Activated CD4-positive, CD25-positive, alpha-beta regulatory T cell (primary cell): Measurements from ENCODE around the gene HSD17B8.

Source experiments
- DNase-seq, 4 experiments: peaks; one replicate each; lab custom pipeline; 2025; lab: John Stamatoyannopoulos, UW

The HSD17B8 gene

GRCh38 chr6:33171016-33171879, 33.2 kb upstream of the HSD17B8 start:
- DNase-seq = no peak

GRCh38 chr6:33171880-33172687, 32.4 kb upstream of the HSD17B8 start:
- no peak for DNase-seq

DNA sequence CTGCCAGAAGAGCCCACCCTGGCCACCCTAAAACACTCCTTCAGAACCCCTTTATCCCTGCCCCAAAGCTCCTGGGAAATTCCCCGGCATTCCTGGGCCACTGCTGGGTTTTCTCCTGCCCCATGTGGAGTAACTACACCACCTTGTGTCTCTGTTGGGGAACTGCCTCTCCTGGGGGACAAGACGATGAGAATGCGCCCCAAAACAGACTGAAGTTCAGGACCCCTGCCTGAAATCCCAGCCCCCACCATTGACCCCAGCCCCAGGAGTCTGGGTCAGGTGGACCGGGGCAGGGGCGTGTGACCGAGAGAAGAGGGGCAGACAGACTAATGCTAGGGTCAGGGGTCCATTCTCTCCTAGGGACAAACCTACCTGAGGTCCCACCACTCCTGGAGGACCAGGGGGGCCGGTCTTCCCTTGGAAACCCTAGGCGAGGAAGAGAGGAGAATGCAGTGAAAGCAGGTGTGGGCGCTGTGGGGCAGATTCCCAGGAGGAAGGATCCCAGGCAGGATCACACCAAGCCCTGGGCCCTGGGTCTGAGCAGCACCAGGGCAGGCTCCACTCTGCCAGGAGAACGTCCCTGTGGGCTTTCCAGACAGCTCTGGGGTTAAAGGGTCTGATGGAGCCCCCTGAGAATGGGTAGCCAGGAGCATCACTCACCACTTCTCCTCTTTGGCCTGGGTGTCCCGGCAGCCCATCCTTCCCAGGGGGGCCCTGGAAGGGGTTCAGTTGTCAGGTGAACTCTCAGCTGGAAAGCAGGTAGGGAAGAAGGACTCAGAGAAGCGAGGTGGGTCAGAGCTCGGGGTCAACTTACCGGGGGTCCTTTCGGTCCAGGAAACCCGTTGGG, 31.5 kb upstream of the HSD17B8 start:
- no peak for DNase-seq

GRCh38 chr6:33173535-33174180, 30.8 kb upstream of the HSD17B8 start:
- no peak for DNase-seq

DNA sequence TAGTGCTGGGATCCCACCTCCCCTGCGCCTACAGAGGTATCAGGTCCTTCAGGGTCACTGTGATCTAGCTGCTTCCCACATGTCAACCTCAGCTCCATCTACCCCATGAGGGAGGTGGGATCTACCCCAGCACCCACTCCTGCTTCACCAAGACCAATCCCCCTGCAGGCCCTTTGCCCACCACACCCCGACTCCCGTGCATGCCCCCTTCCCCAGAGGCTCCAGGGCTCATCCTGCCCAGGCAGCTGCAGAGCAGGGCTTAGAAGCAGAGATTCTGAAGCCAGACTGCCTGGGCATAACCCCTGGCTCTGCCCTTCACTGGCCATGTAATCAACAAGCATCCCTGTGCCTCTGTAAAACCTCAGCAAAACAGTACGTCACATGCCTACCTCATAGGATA, 29.7 kb upstream of the HSD17B8 start:
- no peak for DNase-seq

DNA sequence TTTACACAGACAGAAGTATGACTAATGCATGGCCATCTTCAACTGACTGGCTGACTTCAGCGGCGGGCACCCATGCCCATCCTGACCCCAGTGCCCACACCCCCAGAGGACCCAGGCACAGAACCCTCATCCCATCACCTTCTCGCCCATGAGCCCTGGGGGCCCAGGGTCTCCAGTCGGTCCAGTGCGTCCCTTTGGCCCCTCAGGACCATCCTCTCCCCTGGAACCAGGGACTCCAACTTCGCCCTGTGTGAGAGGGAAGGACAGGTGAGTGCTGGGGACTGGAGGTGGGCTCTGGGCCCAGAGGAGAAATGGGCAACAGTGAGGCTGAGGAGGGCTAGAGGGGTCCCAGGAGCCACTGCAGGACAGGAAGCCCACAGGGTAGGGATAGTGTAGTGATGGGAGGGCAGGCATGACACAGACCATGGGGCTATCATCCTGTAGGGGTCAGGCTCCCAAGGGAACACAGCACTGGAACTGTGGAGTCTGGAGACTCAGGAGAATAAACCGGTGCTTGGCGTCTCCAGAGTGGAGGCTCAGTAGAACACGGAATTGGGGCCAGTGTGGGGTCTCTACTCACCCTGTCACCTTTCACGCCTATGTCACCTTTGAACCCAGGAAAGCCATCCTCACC, 28.9 kb upstream of the HSD17B8 start:
- DNase-seq = no peak

- DNase-seq = no peak
Measured at GRCh38 chr6:33176906-33177305, 27.5 kb upstream of the HSD17B8 start.

GRCh38 chr6:33177552-33178446, 26.7 kb upstream of the HSD17B8 start:
- no peak for DNase-seq

GRCh38 chr6:33178755-33179475, 25.5 kb upstream of the HSD17B8 start:
- DNase-seq = no peak

DNA sequence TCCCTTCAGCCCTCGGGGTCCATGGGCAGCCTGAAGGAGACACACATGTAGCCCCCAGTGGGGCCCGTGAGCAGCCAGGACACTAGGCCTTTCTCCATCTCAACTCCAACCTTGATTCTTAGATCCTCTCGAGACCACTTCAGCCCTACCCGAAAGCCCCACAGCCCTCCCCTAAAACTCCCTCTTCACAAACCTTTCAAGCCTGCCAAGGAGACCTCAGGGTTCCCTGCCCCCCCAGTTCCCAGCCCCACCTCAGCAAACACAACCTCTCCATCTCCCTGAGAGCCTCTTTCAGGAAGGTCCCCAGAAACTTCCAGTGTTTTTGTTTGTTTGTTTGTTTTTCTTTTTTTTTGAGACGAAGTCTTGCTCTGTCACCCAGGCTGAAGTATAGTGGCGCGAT, 23.3 kb upstream of the HSD17B8 start:
- no peak for DNase-seq

GRCh38 chr6:33183071-33183683, 21.3 kb upstream of the HSD17B8 start:
- no peak for DNase-seq

GRCh38 chr6:33185190-33185589, 19.3 kb upstream of the HSD17B8 start:
- no peak for DNase-seq

- DNase-seq = no peak
Measured at GRCh38 chr6:33185654-33186187, 18.7 kb upstream of the HSD17B8 start.

- no peak for DNase-seq
Measured at GRCh38 chr6:33187809-33188208, 16.6 kb upstream of the HSD17B8 start.

GRCh38 chr6:33189164-33189563, 15.3 kb upstream of the HSD17B8 start:
- DNase-seq = no peak

DNA sequence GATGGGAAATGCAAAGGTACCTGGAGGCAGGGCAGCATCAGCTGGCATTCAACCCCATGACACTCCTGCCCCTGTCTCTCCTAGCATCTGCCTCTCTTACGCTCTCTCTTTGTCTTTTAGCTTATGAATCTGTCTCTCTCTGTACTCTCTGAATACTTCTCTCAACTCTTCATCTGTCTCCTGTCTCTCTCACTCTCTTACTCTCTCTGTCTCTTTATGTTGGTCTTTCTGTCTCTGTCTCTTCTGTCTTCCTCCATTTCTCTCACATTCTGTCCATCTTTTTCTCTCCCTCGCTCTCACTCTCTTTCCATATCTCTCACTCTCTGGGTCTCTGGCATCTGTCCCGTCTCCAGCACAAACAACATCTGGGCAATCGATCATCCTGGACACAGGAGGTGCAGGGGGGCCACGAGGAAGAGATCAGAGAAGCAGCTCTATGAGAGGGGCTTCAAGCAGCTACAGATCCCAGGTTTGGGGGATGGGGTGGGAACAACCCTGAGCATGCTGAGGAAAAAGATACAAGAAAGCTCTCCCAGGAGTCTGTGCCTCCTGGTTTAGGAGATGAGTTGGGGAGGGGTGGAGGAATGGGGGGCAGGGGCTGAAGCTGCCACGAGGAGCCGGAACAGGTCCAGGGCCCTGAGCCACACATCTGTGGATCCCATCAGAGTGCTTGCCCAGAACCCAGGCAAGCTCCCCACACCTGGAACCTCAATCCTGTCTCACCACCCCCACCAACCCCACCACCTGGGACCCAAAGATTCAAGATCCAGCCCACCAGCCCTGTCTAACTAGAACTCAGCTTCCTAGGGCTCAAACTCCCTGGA, 14.6 kb upstream of the HSD17B8 start:
- DNase-seq = no peak

GRCh38 chr6:33190504-33191107, 13.8 kb upstream of the HSD17B8 start:
- no peak for DNase-seq
